22Rv1 (cell line): Measurements from ENCODE around the gene GBP7.

Source experiments
- CTCF ChIP-seq: fragments of 450-650 bp; IDR thresholded peaks from 2 replicates; pipeline ENCODE4 v1.5.1; 2017; ENCODE audit warnings: mild to moderate bottlenecking
- ZFX ChIP-seq: fragments of 450-650 bp; IDR thresholded peaks from 2 replicates; pipeline ENCODE4 v1.6.1; 2017; ENCODE audit warnings: antibody characterized with exemption, borderline replicate concordance

DNA sequence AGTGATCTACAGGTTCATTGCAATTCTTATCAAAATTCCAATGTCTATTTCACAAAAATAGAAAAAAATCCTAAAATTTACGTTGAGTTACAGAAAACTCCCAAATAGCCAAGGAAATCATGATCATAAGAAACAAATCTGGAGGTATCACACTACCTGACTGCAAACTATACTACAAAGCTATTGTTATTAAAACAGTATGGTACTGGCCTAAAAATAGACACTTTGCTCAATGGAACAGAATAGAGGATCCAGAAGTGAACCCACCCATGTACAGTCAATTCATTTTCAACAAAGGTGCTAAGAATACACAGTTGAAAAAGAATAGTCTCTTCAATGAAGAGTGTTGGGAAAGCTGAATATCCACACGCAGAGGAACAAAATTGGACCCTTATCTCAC is 80.1 kb downstream of the GBP7 start:
- TF ChIP-seq CTCF (no peak), ZFX (no peak)
